Right forelimb (tissue), 1 donor: ENCODE data around the gene SCT.
A peak's percentile ranks its signal among the peaks of the same experiment; 100 is the strongest.

Experiments used
- DNase-seq: peaks from one replicate; pipeline ENCODE4 v3.0.0-alpha.2; 2018

The SCT gene

DNA sequence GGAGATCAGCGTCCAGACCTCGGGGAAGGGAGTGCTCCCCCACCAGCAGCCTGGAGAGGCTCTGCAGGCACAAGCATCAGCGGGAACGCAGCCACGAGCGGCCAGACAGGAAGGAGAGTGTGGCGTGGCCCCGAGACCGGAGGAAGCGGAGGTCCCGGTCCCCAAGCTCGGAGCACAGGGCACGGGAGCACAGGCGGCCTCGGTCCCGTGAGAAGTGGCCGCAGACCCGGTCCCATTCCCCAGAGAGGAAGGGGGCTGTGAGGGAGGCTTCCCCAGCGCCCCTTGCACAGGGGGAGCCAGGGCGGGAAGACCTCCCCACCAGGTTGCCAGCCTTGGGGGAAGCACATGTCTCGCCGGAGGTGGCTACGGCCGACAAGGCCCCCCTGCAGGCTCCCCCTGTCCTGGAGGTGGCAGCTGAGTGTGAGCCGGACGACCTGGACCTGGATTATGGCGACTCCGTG lies 18.2 kb downstream of the SCT start:
- no peak for DNase-seq

DNA sequence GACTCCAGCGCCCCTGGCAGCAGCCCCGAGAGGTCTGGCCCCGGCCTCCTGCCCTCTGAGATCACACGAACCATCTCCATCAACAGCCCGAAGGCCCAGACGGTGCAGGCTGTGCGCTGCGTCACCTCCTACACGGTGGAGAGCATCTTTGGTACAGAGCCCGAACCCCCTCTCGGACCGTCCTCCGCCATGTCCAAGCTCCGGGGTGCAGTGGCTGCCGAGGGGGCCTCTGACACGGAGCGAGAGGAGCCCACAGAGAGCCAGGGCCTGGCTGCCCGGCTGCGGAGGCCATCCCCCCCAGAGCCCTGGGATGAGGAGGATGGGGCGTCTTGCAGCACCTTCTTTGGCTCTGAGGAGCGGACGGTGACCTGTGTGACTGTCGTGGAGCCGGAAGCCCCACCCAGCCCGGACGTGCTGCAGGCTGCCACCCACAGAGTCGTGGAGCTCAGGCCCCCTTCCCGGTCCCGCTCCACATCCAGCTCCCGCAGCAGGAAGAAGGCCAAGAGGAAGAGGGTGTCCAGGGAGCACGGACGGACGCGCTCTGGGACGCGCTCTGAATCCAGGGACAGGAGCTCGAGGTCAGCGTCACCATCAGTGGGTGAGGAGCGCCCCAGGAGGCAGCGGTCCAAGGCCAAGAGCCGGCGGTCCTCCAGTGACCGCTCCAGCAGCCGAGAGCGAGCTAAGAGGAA lies 18.9 kb downstream of the SCT start:
- DNase-seq: no peak

- peak; percentile 25 for DNase-seq
Measured at GRCh38 chr11:607020-607780, 19.8 kb downstream of the SCT start.

GRCh38 chr11:606245-606644 lies 20.7 kb downstream of the SCT start:
- peak; percentile 46 for DNase-seq

GRCh38 chr11:605286-606129 lies 21.5 kb downstream of the SCT start:
- DNase-seq: peak; percentile 29

DNA sequence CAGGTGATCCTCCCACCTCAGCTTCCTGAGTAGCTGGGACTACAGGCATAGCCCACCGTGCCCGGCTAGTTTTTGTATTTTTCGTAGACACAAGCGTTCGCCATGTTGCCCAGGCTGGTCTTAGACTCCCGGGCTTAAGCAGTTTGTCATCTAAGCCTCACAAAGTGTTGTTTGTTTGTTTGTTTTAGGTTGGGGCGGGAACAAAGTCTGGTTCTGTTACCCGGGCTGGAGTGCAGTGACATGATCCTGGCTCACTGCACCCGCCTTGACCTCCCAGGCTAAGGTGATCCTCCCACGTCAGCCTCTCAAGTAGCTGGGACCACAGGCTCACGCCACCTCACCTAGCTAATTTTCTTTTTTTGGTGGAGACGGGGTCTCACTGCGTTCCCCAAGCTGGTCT lies 23.8 kb downstream of the SCT start:
- DNase-seq: no peak

DNA sequence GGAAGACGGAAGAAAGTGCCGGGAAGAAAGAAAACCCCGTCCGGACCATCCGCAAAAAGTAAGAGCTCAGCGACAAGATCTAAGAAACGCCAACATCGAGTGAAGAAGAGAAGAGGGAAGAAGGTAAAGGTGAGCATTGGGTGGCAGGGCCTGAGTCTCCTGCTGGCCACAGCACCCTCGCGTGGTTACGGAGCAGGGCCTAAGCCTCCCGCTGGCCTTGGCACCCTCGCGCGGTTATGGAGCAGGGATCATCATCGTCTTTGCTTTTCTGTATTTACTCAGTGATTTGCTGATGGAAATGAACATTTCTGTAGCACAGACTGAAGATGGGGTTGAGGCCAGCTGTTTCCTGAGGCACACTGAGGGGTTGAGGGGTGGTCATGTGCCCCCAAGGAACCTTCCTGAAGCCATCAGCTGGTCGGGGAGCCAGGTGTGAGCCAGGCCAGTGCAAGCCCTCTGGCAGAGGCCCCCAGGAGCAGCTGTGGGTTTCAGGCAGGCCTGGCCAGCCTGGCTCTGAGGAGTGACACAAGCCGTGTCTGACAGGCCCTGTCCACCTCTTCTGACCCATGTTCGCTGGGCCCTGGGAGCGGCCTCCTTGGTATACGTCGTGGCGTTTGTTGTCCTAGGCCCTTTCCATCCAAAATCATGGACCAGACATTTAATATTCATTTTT lies 25.3 kb downstream of the SCT start:
- no peak for DNase-seq

- no peak for DNase-seq
Measured at GRCh38 chr11:598005-598680, 28.8 kb downstream of the SCT start.

- no peak for DNase-seq
Measured at GRCh38 chr11:597166-597725, 29.7 kb downstream of the SCT start.

DNA sequence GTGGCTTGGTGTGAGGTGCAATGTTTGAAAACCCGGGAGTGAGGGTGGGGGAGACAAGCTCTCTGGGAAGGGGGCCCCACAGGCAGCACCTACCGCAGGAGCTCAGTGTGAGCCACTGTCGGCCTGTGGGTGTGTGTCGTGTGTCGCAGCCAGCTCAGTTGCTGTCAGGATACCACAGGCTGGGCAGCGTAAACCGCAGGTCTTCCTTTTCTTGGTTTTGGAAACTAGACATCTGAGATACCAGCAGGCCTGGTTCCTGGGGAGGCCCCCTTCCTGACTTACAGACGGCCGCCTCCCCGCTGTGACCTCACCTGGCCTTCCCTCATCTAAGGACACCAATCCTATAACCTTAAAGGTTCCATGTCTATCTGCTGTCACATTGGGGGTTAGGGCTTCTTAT lies 30.6 kb downstream of the SCT start:
- DNase-seq: no peak

DNA sequence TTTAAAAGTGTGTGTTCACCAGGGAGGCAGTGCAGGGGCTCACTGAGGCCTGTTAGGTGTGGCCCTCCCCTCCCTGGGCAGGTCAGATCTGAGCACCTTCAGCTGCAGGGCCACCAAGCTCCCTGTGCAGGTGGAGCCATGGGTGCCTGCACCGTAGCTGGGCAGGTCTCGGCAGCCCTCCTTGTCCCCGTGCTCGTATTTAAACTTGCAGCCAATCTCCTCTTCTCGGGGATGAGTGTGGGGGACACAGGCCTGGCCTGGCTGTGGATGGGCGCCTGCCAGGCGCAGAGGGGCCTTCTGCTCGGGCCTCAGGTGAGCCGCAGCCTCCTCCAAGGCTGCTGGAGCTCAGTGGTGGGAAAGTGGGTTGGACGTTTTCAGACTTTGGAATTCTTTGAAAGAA lies 31.6 kb downstream of the SCT start:
- no peak for DNase-seq

DNA sequence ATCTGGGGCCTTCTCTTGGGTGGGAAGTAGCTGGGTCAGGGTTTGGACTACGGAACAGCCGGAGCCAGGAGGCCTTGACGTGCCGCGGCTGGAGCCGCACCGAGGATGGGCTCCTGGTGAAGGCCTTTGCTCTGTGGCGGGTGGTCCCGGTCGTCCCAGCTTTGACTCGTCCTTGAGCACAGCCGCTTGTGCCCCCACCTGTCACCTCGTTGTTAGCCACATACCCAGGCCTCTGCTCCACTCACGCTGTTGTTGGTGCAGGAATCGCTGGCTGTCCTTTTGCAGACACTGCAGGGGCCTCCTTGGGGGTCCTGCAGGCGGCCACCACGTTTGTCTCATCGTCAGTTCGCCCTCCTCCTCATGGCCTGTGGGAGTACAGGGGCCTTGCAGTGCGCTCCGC lies 33.6 kb downstream of the SCT start:
- no peak for DNase-seq

- DNase-seq: no peak
Measured at GRCh38 chr11:592918-593317, 34.1 kb downstream of the SCT start.

- no peak for DNase-seq
Measured at GRCh38 chr11:592501-592900, 34.5 kb downstream of the SCT start.

GRCh38 chr11:590997-591396 lies 36.0 kb downstream of the SCT start:
- DNase-seq: no peak

GRCh38 chr11:589798-590197 lies 37.2 kb downstream of the SCT start:
- no peak for DNase-seq

DNA sequence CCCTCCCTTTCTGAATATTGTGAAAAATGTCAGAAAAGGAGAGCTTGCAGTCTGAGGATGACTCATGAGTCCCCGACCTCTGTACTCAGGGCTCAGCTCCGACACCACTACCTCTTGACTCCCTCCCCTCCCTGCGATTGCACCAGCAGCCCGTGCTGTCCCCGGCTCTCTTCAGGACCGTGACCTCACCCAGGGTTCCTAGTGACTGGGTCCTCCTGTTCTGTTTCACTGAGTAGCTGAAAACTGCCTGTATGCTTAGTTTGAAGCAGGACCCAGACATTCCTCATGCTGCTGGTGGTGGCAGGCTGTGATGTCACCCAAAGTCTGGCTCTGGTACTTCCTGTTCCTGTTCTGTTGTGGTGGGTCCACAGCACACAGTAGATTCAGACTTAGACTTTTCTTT lies 39.0 kb downstream of the SCT start:
- no peak for DNase-seq

GRCh38 chr11:587546-587945 lies 39.4 kb downstream of the SCT start:
- DNase-seq: no peak

GRCh38 chr11:586376-587316 lies 40.3 kb downstream of the SCT start:
- no peak for DNase-seq

DNA sequence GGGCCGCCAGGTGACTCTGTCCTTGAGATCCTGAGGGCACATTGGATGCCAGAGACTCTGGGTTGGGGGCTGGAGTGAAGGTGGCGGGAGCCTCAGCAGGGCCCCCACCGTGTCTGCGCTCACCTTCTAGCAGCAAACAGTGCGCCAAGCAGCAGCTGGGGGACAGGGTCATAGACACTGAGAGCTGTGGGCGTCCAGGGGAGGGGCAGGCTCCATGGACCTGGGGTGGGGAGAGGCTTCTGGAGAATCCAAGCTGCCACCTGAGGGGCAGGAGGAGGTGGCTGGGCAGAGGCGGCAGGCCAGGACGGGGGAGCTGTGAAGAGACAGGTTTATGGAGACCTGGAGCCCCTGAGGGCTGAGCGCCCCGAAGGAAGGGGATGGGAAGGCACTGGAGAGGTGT lies 42.7 kb downstream of the SCT start:
- no peak for DNase-seq

DNA sequence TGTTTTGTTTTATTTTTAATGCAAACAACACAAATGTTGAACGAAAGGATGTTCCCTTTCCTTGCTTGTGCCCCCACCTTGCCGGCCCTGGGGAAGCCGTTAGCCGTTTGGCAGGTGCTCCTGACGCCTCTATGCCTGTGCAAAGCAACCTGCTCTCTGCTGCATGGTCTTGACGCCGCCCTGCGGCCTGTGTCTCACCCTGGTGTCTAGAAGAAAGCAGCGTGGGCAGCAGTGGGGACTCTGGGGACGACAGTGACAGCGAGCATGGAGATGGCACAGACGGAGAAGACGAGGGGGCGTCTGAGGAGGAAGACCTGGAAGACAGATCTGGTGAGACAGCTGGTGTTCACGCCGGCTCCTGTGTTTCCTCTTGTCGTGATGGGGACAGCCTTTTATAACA lies 45.2 kb downstream of the SCT start:
- DNase-seq: no peak
